Measurements from ENCODE around the gene MAN1A2. TPM values are rescaled to one million over a fixed set of nuclear protein-coding genes. Genes with fewer than 3 reads are reported as not detected.

Gene MAN1A2
- total and polyA plus RNA-seq, 7 donors: 1.8 to 52.8 (median 36.8) TPM

GRCh38 chr1:117541003-117541402, 173.8 kb downstream of the MAN1A2 start:
- Histone ChIP-seq H3K4me1 (no peaks in the 10 kb centered on the region), H3K9me3 (no peaks in the 10 kb centered on the region), H3K4me3 (no peak overlapping the region), H3K27me3 (no peaks in the 10 kb centered on the region), H3K27ac (no peak overlapping the region), H3K36me3 (no peaks in the 10 kb centered on the region)
- no peak for TF ChIP-seq POLR2AphosphoS5 (IDR thresholded peaks at IDR 0.05)
- TF ChIP-seq EP300 (IDR thresholded peaks at IDR 0.05): no peak
- TF ChIP-seq, protein P1, sequence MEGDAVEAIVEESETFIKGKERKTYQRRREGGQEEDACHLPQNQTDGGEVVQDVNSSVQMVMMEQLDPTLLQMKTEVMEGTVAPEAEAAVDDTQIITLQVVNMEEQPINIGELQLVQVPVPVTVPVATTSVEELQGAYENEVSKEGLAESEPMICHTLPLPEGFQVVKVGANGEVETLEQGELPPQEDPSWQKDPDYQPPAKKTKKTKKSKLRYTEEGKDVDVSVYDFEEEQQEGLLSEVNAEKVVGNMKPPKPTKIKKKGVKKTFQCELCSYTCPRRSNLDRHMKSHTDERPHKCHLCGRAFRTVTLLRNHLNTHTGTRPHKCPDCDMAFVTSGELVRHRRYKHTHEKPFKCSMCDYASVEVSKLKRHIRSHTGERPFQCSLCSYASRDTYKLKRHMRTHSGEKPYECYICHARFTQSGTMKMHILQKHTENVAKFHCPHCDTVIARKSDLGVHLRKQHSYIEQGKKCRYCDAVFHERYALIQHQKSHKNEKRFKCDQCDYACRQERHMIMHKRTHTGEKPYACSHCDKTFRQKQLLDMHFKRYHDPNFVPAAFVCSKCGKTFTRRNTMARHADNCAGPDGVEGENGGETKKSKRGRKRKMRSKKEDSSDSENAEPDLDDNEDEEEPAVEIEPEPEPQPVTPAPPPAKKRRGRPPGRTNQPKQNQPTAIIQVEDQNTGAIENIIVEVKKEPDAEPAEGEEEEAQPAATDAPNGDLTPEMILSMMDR (IDR thresholded peaks at IDR 0.05): no peak
- no peak for TF ChIP-seq POLR2A (IDR thresholded peaks at IDR 0.05)
- 92 to 95% methylated on average over 5 of the region's 5 CpGs for WGBS, 2 donors
- no peak for DNase-seq
- intact Hi-C loops (cut with DNase I): no loop called here

- no peaks in the 10 kb centered on the region for H3K36me3 ChIP-seq
- intact Hi-C loops (cut with DNase I): no loop called here
- no peak overlapping the region for H3K27ac ChIP-seq
- 86 to 87% methylated on average over 5 of the region's 5 CpGs for WGBS, 2 donors
- H3K4me3 ChIP-seq: no peak overlapping the region
- TF ChIP-seq, protein P1 (IDR thresholded peaks at IDR 0.05): no peak
- TF ChIP-seq POLR2AphosphoS5 (IDR thresholded peaks at IDR 0.05) (no peak), POLR2A (IDR thresholded peaks at IDR 0.05) (no peak), EP300 (IDR thresholded peaks at IDR 0.05) (no peak)
- H3K4me1 ChIP-seq: no peaks in the 10 kb centered on the region
- no peaks in the 10 kb centered on the region for H3K27me3 ChIP-seq
- no peaks in the 10 kb centered on the region for H3K9me3 ChIP-seq
- no peak for DNase-seq
Observed at GRCh38 chr1:117541585-117541984, 174.3 kb downstream of the MAN1A2 start.

DNA sequence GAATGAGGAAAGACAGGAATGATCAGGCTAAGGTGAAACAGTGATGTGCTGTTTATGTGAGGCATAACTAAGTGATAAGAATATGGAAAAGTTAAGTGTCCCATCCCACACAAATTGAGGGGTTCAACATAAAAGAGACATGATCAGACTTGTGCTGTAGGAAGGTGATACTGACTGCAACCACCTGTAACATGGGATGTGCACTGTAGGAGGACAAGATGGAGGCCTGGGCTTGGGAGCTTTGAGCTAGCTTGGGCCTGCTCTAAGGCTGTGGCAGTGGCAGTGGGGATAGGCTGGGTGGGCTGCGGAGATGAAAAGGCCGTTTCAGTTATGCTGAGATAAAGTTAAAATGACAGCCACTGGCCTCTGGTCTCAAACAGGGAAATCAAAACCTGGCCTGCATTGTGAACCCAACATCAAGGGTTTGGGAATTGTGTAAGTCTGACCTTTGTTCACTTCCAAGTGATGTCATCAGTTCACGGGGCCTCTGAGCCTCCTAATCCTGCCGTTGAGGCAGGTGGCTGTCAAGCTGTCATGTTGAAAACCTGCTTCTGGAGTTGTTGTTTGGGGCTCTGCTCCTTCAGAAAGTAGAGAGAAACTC, 177.4 kb downstream of the MAN1A2 start:
- WGBS, 2 donors: 17 to 69% methylated on average over 4 of the region's 4 CpGs
- intact Hi-C loops (cut with DNase I): no loop called here
- H3K27ac ChIP-seq: no peak overlapping the region
- no peaks in the 10 kb centered on the region for H3K4me1 ChIP-seq
- TF ChIP-seq EP300 (IDR thresholded peaks at IDR 0.05): no peak
- H3K9me3 ChIP-seq: no peaks in the 10 kb centered on the region
- DNase-seq: no peak
- H3K27me3 ChIP-seq: no peaks in the 10 kb centered on the region
- H3K4me3 ChIP-seq: no peak overlapping the region
- H3K36me3 ChIP-seq: no peaks in the 10 kb centered on the region

DNA sequence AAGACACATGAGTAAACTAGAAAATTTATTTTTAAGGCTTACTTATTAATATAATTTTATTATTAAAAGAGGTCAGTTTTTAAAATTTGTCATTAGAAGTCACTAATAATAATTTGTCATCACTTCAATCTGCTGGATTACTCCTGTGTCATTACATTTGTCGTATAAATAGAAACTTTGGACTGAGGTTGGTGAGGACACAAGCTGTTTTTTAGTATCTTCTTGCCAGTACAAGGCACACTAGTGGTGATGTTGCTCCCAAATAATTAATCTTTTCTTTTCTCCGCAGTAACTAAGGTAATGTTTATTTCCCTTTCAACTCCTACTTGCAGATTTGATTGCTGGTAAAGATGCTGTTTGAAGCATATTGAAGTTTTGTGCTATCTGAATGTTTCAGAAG, 179.2 kb downstream of the MAN1A2 start:
- Histone ChIP-seq H3K4me1 (no peaks in the 10 kb centered on the region), H3K4me3 (no peak overlapping the region), H3K36me3 (no peaks in the 10 kb centered on the region), H3K27ac (no peak overlapping the region), H3K9me3 (no peaks in the 10 kb centered on the region), H3K27me3 (no peaks in the 10 kb centered on the region)
- no peak for TF ChIP-seq EP300 (IDR thresholded peaks at IDR 0.05)
- TF ChIP-seq POLR2A (IDR thresholded peaks at IDR 0.05): no peak
- no peak for TF ChIP-seq POLR2AphosphoS5 (IDR thresholded peaks at IDR 0.05)
- TF ChIP-seq, protein P1 (IDR thresholded peaks at IDR 0.05): no peak
- intact Hi-C loops (cut with DNase I): no loop called here
- WGBS, 2 donors: 88 to 89% methylated on average over 2 of the region's 2 CpGs
- DNase-seq: no peak

GRCh38 chr1:117553471-117553870, 186.2 kb downstream of the MAN1A2 start:
- Histone ChIP-seq H3K9me3 (no peaks in the 10 kb centered on the region), H3K4me3 (no peak overlapping the region), H3K27me3 (no peaks in the 10 kb centered on the region), H3K27ac (no peak overlapping the region), H3K4me1 (no peaks in the 10 kb centered on the region), H3K36me3 (no peaks in the 10 kb centered on the region)
- intact Hi-C loops (cut with DNase I): no loop called here
- no peak for DNase-seq
- TF ChIP-seq, protein P1 (IDR thresholded peaks at IDR 0.05): no peak
- TF ChIP-seq EP300 (IDR thresholded peaks at IDR 0.05) (no peak), POLR2AphosphoS5 (IDR thresholded peaks at IDR 0.05) (no peak), POLR2A (IDR thresholded peaks at IDR 0.05) (no peak)
